Body of pancreas (tissue), 4 donors: ENCODE results near the gene SLC4A5. TPM values are rescaled to one million over a fixed set of nuclear protein-coding genes. Genes with fewer than 3 reads are reported as not detected.

Experiments used
- ATAC-seq: fragments of 150-250 bp; one replicate; pipeline ENCODE4 v1.9.1; 2016
- DNase-seq, 4 donors: peaks; one replicate each; pipeline ENCODE4 v3.0.0-alpha.2; 2019
- H3K27ac ChIP-seq, 4 donors: fragments of 200-600 bp; sonication (generic); 1 replicate in 3 of 4; 2 replicates in 1 of 4; pipeline versions ENCODE4 v1.5.1 to v1.6.1; 2016 to 2019; ENCODE audit warnings: mild to moderate bottlenecking in 1 of 4, mixed read lengths in 1 of 4, moderate library complexity in 1 of 4
- H3K27me3 ChIP-seq, 2 donors: fragments of 200-600 bp; sonication (generic); one replicate each; pipeline ENCODE4 v1.6.0; 2016; ENCODE audit warnings: mild to moderate bottlenecking in 1 of 2
- H3K36me3 ChIP-seq, 2 donors: fragments of 200-600 bp; sonication (generic); replicated peaks in 1 of 2; 2 replicates each; pipeline ENCODE4 v1.5.1; 2016; ENCODE audit warnings: low read depth in 2 of 2; ENCODE audit not compliant: insufficient read depth in 1 of 2
- H3K4me1 ChIP-seq: fragments of 200-600 bp; sonication (generic); one replicate; pipeline ENCODE4 v1.6.0; 2016
- H3K4me3 ChIP-seq, 2 donors: fragments of 200-600 bp; sonication (generic); 1 replicate in 1 of 2; 2 replicates in 1 of 2; pipeline ENCODE4 v1.5.1; 2016 to 2019
- H3K9me3 ChIP-seq, 3 donors: fragments of 200-600 bp; sonication (generic); 1 replicate in 2 of 3; 2 replicates in 1 of 3; pipeline ENCODE4 v1.5.1; 2016
- POLR2A ChIP-seq, 3 donors: fragments of 450-650 bp; IDR thresholded peaks; one replicate each; pipeline ENCODE4 v1.6.1; 2016; ENCODE audit warnings: antibody characterized with exemption in 3 of 3, mild to moderate bottlenecking in 2 of 3
- WGBS, 2 donors: methylation state at CpG; one replicate each; pipeline ENCODE4 v1.1.5; 2017; 5-methylcytosine and 5-hydroxymethylcytosine counted together
- intact Hi-C: fragments of 100-400 bp; cut with DNase I; formaldehyde crosslinking; loops from one replicate; pipeline ENCODE4 v1.15.1; 2023
- total RNA-seq, 2 donors: library from RNA; depleted of rRNA; stranded (reverse); fragments of >200 nt; gene quantifications; one replicate each; pipeline ENCODE4 v1.1.0, GENCODE V29; 2016
- TF ChIP-seq, protein P1 (sequence below), 7 experiments: fragments of 450-650 bp in 4 of 7; fragments of 200-600 bp in 3 of 7; sonication (generic) in 3 of 7; IDR thresholded peaks; one replicate each; pipeline ENCODE4 v1.5.1; 2016 to 2019; ENCODE audit warnings: antibody characterized with exemption in 7 of 7

SLC4A5 gene
- total RNA-seq, 2 donors from 2014 or later, result 2.3 to 8.3 TPM

DNA sequence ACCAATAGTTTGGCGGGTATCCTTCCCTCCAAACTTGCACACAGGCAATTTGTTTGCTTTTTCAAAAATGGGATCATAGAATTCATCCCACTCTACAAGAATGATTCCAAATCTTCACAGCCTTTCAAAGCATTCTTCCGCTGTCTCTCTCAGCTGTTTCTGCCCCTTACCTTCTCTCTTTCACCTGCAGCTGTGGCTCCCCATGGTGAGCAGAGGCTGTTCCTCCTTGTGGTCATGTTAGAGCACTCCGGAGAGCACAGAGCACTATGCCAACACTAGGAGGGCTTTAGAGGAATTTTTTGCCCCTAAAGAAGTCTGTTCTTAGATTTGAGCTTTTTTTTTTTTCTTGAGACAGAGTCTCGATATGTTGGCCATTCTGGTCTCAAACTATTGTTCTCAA is 114.4 kb downstream of the SLC4A5 start:
- TF ChIP-seq POLR2A (IDR thresholded peaks at IDR 0.05), result no peak
- TF ChIP-seq, protein P1, sequence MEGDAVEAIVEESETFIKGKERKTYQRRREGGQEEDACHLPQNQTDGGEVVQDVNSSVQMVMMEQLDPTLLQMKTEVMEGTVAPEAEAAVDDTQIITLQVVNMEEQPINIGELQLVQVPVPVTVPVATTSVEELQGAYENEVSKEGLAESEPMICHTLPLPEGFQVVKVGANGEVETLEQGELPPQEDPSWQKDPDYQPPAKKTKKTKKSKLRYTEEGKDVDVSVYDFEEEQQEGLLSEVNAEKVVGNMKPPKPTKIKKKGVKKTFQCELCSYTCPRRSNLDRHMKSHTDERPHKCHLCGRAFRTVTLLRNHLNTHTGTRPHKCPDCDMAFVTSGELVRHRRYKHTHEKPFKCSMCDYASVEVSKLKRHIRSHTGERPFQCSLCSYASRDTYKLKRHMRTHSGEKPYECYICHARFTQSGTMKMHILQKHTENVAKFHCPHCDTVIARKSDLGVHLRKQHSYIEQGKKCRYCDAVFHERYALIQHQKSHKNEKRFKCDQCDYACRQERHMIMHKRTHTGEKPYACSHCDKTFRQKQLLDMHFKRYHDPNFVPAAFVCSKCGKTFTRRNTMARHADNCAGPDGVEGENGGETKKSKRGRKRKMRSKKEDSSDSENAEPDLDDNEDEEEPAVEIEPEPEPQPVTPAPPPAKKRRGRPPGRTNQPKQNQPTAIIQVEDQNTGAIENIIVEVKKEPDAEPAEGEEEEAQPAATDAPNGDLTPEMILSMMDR (IDR thresholded peaks at IDR 0.05), result no peak
- Histone ChIP-seq H3K27ac (no peak overlapping the region), H3K36me3 (no peaks in the 10 kb centered on the region), H3K9me3 (no peaks in the 10 kb centered on the region), H3K4me1 (peaks cover 16% of the 10 kb centered on the region), H3K4me3 (no peak overlapping the region), H3K27me3 (no peaks in the 10 kb centered on the region)
- intact Hi-C loops, result no loop called here
- no peak for DNase-seq
- ATAC-seq, result no peak
- 79 to 86% methylated on average over 3 to 4 of the region's 4 CpGs for WGBS, 2 donors

DNA sequence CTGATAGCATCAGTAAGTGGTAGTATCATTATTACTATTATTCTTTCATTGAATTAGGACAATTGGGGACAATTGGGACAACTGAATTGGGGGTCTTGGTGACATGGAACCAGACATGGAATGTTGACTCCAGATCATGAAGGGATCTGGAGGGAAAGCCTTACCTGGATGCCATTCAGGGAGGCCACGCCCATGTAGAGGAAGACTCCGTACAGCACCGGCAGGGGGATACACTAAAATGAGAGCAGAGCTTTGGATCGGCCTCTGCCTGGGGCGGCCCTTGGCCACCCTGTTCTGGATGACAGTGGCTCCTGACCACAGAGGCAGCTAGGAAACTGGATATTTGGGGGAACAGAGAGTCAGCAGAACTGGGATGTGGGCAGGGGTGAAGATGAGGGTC is 115.6 kb downstream of the SLC4A5 start:
- no peak for TF ChIP-seq POLR2A (IDR thresholded peaks at IDR 0.05)
- TF ChIP-seq, protein P1 (IDR thresholded peaks at IDR 0.05), result no peak
- Histone ChIP-seq H3K4me1 (peaks cover 16% of the 10 kb centered on the region), H3K27ac (no peak overlapping the region), H3K9me3 (no peaks in the 10 kb centered on the region), H3K4me3 (no peak overlapping the region), H3K36me3 (no peaks in the 10 kb centered on the region), H3K27me3 (no peaks in the 10 kb centered on the region)
- WGBS, 2 donors, result 88 to 91% methylated on average over 5 of the region's 5 CpGs
- intact Hi-C loops, result no loop called here
- no peak for ATAC-seq
- no peak for DNase-seq

DNA sequence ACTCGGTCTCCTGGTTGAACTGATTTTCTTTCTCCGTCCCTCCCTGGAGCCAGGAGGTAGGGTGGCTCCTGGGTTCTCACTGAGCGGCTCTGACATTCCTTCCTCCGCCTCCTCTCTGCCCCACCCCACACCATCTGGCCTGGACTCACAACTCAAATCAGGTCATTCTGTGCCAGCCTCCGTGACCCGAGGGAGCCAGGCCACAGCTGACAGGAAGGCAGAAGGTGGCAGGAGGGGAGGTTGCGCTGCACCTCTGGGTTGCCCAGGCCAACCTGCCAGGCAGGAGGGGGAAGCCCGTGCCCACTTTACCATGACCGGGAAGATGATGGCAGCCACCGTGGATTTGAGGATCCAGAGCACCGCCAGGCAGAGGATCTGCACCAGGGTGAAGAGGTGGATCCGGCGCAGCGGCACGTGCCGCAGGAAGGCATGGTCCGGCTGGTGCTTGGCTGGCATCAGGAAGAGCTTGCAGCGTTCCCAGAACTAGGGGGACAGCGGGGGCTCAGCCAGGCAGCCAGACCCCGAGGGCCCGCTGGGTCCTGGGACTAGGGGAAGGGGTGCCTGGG is 116.5 kb downstream of the SLC4A5 start:
- DNase-seq, result peak; percentile 66 to 80 (median 72)
- WGBS, 2 donors, result 23 to 58% methylated on average over 9 to 19 of the region's 21 CpGs
- TF ChIP-seq, protein P1 (IDR thresholded peaks at IDR 0.05), result no peak
- TF ChIP-seq POLR2A (IDR thresholded peaks at IDR 0.05), result no peak
- H3K4me1 ChIP-seq, result peaks cover 16% of the 10 kb centered on the region
- H3K4me3 ChIP-seq, result no peak overlapping the region
- H3K9me3 ChIP-seq, result no peaks in the 10 kb centered on the region
- no peaks in the 10 kb centered on the region for H3K27me3 ChIP-seq
- intact Hi-C loops, result no loop called here
- peak; percentile 90 for ATAC-seq
- H3K27ac ChIP-seq, result peak overlapping the region in 1 of 4 donors; percentile 18
- H3K36me3 ChIP-seq, result no peaks in the 10 kb centered on the region

- intact Hi-C loops, result no loop called here
- TF ChIP-seq, protein P1 (IDR thresholded peaks at IDR 0.05), result no peak
- no peak for TF ChIP-seq POLR2A (IDR thresholded peaks at IDR 0.05)
- H3K27me3 ChIP-seq, result no peaks in the 10 kb centered on the region
- DNase-seq, result no peak
- ATAC-seq, result no peak
- 59 to 65% methylated on average over 4 of the region's 4 CpGs for WGBS, 2 donors
- peaks cover 16% of the 10 kb centered on the region for H3K4me1 ChIP-seq
- H3K4me3 ChIP-seq, result no peak overlapping the region
- H3K36me3 ChIP-seq, result no peaks in the 10 kb centered on the region
- H3K27ac ChIP-seq, result peak overlapping the region in 1 of 4 donors; percentile 40
- no peaks in the 10 kb centered on the region for H3K9me3 ChIP-seq
Observed at GRCh38 chr2:74225698-74226459, 117.3 kb downstream of the SLC4A5 start.
